Activated naive CD4-positive, alpha-beta T cell treated with anti-CD3 and anti-CD28 coated beads, Interleukin-2, amount 50 U/mL, for 24 hours (primary cell): ENCODE data around the gene TOMM40L.
"Not testable (repeated sequence)": the region's sequence is repeated elsewhere in the genome, so short reads cannot be mapped to it uniquely, and the experiment has no call there.

ENCODE experiments used
- H3K27ac Mint-ChIP-seq: one replicate; pipeline ENCODE4 v1.8.0; 2021; ENCODE audit warnings: mild to moderate bottlenecking, mixed read lengths
- H3K27me3 Mint-ChIP-seq: one replicate; pipeline ENCODE4 v1.8.0; 2021; ENCODE audit warnings: mixed read lengths
- H3K36me3 Mint-ChIP-seq: one replicate; pipeline ENCODE4 v1.8.0; 2021; ENCODE audit warnings: mixed read lengths
- H3K4me1 Mint-ChIP-seq: one replicate; pipeline ENCODE4 v1.8.0; 2021; ENCODE audit warnings: mixed read lengths
- H3K4me3 Mint-ChIP-seq: one replicate; pipeline ENCODE4 v1.8.0; 2021; ENCODE audit warnings: mild to moderate bottlenecking, mixed read lengths
- H3K9me3 Mint-ChIP-seq: one replicate; pipeline ENCODE4 v1.8.0; 2021; ENCODE audit warnings: mixed read lengths

The TOMM40L gene

DNA sequence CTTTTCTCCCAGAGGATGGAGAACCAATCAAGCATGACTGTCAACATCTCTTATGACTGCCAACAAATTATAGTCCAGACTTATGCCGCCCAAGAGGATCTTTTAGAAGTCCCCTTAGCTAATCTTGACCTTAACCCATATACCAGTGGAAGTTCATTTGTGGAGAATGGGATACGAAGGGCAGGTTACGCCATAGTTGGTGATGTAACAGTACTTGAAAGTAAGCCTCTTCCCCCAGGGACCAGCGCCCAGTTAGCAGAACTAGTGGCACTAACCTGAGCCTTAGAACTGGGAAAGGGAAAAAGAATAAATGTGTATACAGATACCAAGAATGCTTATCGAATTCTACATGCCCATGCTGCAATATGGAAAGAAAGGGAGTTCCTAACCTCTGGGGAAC is 29.4 kb downstream of the TOMM40L start:
- not testable (repeated sequence) for H3K9me3 Mint-ChIP-seq, H3K36me3 Mint-ChIP-seq, H3K27ac Mint-ChIP-seq, H3K4me3 Mint-ChIP-seq, H3K4me1 Mint-ChIP-seq
- peaks cover 25% of the 10 kb centered on the region for H3K27me3 Mint-ChIP-seq

DNA sequence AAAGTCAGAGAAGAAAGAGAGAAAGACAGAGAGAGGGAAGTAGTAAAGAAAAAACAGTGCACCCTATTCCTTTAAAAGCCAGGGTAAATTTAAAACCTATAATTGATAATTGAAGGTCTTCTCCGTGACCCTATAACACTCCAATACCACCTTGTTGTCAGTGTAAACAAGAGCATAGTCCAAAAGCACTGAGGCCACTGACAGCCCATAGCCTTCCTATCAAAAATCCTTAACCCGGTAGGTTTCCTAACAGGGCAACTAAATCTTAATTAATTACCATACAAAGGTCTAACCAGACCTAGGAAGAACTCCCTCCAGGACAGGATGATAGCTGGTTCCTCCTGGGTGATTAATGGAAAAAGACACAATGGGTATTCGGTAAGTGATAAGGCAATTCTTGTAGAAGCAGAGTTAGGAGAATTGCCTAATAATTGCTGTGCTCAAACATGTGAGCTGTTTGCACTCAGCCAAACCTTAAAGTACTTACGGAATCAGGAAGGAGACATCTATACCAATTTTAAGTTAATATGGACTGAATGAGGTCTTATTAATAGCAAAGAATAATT is 30.2 kb downstream of the TOMM40L start:
- H3K4me3 Mint-ChIP-seq, H3K27ac Mint-ChIP-seq: not testable (repeated sequence)
- peaks cover 30% of the 10 kb centered on the region for H3K27me3 Mint-ChIP-seq

DNA sequence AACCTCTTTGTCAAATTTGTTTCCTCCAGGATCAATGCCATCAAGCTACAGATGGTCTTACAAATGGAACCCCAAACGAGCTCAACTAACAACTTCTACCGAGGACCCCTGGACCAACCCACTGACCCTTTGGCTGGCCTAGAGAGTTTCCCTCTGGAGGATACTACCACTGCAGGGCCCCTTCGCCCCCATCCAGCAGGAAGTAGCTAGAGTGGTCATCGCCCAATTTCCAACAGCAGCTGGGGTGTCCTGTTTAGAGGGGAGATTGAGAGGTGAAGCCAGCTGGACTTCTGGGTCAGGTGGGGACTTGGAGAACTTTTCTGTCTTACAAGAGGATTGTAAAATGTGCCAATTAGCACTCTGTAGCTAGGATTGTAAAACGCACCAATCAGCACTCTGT is 31.2 kb downstream of the TOMM40L start:
- Mint-ChIP-seq H3K27me3 (peaks cover 38% of the 10 kb centered on the region), H3K4me1 (peaks cover 14% of the 10 kb centered on the region)
- not testable (repeated sequence) for H3K9me3 Mint-ChIP-seq, H3K36me3 Mint-ChIP-seq, H3K4me3 Mint-ChIP-seq, H3K27ac Mint-ChIP-seq

More for the DNA sequence above, 30.2 kb downstream of the TOMM40L start:
- H3K9me3 Mint-ChIP-seq, H3K4me1 Mint-ChIP-seq, H3K36me3 Mint-ChIP-seq: not testable (repeated sequence)

DNA sequence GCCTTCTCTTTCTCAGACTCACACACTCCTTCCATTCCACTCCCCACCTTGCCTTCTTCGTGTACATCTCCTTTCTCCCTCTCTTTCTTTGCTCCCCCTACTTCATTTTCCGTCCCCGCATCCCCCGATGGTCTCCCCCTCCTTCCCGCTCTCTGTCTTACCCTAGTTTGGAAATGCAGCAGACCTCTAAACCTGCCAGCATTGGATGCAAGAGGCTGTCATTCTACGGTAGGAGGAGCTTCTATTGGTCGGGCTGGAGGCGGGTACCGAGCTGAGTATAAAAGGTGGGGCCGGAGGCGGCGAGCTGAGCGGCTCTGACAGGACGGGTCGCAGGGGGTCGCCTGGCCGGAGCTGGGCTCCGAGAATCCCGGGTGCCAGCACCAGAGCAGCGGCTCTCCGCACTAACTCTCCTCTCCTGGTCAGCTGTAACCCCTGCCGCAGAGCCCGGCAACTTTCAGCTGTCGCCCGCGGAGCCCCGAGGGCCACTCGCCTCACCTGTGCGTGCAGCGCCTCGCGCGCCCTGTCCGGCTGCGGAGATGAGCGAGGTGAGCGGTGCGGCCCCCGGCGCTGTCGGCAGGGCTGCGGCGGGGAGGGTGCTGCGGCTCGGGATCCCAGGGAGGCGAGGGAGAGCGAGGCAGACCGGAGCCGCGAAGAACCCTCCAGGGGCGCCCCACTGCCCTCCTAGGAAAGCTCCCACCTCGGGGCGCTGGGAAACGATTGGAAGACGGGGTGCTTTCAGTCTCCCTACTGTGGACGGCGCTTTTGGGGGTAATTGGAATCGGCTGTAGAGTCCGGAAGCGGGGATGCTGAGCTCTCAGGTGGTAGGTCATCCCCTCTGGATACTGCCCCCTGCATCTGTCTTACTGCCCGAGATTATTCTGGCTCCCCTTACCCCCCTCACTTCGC is 32.8 kb downstream of the TOMM40L start, which contains the start of gene PCP4L1:
Gene PCP4L1, plus strand, starts transcription at position 307 of the 906 bp plus-strand sequence. Its CDS starts 230 bp downstream, at position 537.
- H3K27me3 Mint-ChIP-seq = peaks cover 42% of the 10 kb centered on the region
- H3K27ac Mint-ChIP-seq = peak within 1 kb of the TSS; percentile 46
- H3K9me3 Mint-ChIP-seq = no peaks in the 10 kb centered on the region
- peak within 1 kb of the TSS; percentile 82 for H3K4me3 Mint-ChIP-seq
- peaks cover 7% of the 10 kb centered on the region for H3K36me3 Mint-ChIP-seq
- peaks cover 14% of the 10 kb centered on the region for H3K4me1 Mint-ChIP-seq

DNA sequence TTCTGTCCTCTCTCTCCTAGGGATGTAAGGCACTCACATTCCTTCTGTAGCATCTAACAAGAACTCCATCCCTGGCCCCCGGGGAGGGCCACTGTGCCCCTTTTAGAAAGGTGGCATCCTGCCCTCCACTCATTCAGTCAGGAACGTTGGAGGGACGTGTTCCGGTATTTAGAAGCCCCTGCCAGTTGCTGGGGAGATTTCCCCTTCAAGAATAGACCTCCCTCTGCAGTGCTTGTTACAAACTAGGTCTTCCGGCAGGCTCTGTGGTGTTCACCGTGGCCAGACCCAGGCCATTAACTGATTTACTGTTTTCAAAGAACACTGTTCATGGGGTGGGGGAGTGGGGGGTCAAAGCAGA is 33.5 kb downstream of the TOMM40L start:
- H3K27ac Mint-ChIP-seq = no peak overlapping the region
- H3K4me1 Mint-ChIP-seq = peaks cover 14% of the 10 kb centered on the region
- H3K27me3 Mint-ChIP-seq = peaks cover 42% of the 10 kb centered on the region
- H3K4me3 Mint-ChIP-seq = peak overlapping the region; percentile 82
- H3K9me3 Mint-ChIP-seq = no peaks in the 10 kb centered on the region
- H3K36me3 Mint-ChIP-seq = peaks cover 7% of the 10 kb centered on the region

DNA sequence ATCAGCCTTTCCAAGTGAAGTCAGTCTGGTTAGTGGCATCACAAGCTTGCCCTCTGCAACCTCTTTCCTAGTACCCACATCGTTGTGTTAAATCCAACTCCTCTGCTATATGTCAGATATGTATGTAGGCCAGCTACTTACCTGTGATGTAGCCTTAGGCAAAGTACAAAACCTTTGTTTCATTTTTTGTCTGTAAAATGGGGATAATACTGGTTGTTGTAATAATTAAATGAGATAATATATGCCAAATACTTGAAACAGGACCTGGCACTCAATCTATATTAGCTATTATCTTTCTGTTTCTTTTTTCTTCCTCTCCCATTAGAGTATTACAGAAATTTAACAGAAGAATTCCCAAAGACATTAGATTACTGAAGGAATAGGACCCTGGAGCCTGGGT is 33.9 kb downstream of the TOMM40L start:
- H3K4me3 Mint-ChIP-seq = no peak overlapping the region
- H3K27ac Mint-ChIP-seq = no peak overlapping the region
- H3K4me1 Mint-ChIP-seq = peaks cover 14% of the 10 kb centered on the region
- no peaks in the 10 kb centered on the region for H3K9me3 Mint-ChIP-seq
- H3K36me3 Mint-ChIP-seq = peaks cover 7% of the 10 kb centered on the region
- H3K27me3 Mint-ChIP-seq = peaks cover 44% of the 10 kb centered on the region

DNA sequence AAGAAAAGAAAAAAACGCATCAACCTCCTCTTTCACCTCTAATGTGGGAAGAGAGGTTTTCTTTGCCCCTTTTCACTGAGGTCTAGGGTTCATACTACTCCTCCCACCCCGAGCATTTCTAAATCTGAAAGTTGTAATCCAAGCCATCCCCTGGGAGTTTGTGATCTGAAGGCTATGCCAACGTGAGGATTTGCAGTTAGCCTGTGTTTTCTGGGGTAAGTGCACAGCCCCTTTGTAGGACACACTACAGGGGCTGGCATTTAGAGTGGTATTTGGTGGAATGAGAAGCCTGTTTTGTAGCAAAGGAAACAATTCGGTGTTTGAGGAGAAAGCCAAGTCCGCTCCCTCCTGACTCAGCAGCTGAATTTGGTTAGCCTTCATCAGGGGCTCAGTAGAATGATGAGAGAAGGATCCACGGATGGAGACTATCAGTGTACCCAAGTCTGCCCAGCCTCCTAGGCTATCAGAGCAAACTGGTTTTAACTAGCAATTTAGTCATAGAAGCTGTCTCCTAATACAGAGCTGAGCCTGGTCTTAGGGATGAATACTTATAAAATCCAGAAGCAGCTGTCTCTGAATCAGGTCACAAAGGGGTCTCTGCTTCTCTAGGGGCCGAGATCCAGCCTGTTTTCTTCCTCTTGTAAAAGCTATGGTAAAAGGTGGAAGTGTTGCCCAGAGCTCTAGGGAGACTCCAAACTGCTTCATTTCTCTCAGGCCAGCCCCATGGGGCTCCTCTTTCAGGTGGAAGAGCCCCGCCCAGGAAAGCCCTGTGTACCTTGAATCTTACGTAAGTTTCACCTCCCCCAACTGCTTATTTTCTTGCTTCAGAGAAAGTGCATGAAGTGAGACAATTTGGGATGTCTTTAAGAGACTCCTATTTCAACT is 34.8 kb downstream of the TOMM40L start:
- Mint-ChIP-seq H3K4me3 (no peak overlapping the region), H3K4me1 (peaks cover 14% of the 10 kb centered on the region), H3K36me3 (peaks cover 7% of the 10 kb centered on the region), H3K27ac (no peak overlapping the region), H3K27me3 (peaks cover 46% of the 10 kb centered on the region), H3K9me3 (no peaks in the 10 kb centered on the region)

DNA sequence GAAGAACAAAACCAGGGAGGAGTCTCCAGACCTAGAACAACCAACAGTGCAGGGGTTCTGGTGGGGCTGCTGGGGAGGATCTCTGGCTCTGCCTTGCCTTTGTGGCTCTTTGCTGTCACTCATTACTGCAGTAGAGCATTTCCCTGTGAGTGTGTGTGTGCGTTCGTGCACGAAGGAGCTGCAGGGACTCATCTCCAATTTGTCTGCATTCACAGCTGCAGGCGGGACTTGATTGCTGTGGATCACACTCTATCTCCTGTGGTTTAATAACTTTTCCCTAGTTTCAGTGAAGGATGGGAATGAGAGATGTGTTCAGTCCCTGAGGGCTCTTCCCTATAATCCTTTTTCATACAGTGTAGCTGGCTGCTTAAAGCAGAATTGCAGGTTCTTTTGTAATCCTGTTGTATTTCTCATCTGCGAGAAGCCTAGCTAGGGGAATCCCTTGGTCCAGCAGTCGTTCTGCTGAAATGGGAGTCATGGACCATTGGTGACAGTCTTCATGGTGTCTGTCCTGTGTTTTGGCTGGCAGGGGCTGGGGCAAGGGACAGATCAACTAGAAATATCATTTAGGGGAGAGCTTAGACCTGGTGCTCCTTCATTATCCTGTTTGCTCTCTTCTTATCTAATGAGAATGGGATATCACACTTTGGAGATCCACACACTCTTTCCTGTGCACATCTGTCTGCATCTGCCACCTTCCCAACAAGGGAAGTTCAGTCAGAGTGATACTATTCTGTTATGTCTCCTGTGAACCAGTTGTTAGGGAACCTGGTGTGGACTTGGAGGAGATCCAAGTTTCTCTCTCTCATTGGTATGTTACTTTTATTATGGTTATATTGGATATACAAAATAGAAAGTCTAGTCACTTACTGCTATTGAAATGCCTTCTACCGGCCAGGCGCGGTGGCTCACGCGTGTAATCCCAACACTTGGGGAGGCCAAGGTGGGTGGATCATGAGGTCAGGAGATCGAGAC is 35.7 kb downstream of the TOMM40L start:
- Mint-ChIP-seq H3K27me3 (peaks cover 46% of the 10 kb centered on the region), H3K4me3 (no peak overlapping the region), H3K9me3 (no peaks in the 10 kb centered on the region), H3K36me3 (peaks cover 7% of the 10 kb centered on the region), H3K27ac (no peak overlapping the region), H3K4me1 (peaks cover 14% of the 10 kb centered on the region)

DNA sequence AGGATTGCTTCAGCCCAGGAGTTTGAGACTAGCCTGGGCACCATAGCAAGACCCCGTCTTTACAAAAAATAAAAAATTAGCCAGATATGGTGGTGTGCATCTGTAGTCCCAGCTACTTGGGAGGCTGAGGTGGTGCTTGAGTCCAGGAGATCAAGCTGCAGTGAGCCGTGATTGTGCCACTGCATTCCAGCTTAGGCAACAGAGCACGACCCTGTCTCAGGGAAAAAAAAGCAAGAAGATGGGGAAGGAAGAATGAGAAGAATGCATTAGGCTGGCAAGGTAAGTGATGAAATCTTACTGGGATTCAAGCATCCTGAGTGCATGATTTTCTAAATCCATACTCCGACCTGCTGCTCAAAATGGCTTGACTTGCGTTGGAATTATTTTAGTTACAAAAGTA is 39.4 kb downstream of the TOMM40L start:
- Mint-ChIP-seq H3K36me3 (no peaks in the 10 kb centered on the region), H3K27me3 (peaks cover 21% of the 10 kb centered on the region), H3K9me3 (no peaks in the 10 kb centered on the region), H3K4me1 (peaks cover 4% of the 10 kb centered on the region), H3K27ac (no peak overlapping the region), H3K4me3 (no peak overlapping the region)

DNA sequence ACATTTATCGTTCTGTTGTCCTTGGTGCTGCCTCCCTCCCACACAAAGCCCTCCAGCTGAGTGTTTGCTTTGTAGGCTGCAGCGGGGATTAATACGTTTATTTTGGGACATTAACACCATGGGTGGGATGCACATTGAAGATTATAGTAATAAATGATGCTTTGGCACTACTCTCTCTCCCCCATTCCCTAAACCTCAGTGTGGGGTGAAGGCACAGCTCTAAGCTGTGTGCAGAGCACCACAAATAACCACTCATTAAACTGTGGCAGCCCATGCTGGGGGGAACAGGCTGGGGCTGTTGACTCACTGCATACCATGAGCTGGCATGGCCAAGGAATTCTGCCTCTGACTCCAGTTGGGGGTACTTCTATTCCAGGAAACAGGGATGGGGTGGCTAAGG is 40.3 kb downstream of the TOMM40L start:
- Mint-ChIP-seq H3K36me3 (no peaks in the 10 kb centered on the region), H3K27ac (no peak overlapping the region), H3K4me1 (peaks cover 3% of the 10 kb centered on the region), H3K4me3 (no peak overlapping the region), H3K9me3 (no peaks in the 10 kb centered on the region), H3K27me3 (peaks cover 15% of the 10 kb centered on the region)

DNA sequence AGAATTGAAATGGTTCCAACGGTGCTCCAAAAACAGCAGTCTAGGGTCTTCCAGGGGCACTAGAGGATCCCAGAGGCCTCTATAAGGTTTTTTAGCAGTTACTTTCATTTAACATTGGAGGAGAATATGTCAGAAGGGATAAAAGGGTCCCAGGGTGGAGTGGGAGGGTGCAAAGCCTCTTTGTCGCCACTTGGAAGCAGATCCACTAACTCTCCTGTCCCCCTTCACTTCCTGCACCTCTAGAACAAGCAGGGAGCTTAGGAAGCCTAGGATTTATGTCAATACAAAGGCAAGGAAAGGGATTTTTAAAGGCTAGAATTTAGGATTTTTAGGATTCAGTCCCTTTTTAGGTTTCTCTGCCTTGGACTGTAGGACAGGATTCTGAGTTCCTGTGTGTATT is 41.0 kb downstream of the TOMM40L start:
- no peak overlapping the region for H3K4me3 Mint-ChIP-seq
- H3K36me3 Mint-ChIP-seq = no peaks in the 10 kb centered on the region
- H3K9me3 Mint-ChIP-seq = no peaks in the 10 kb centered on the region
- no peak overlapping the region for H3K27ac Mint-ChIP-seq
- peaks cover 9% of the 10 kb centered on the region for H3K27me3 Mint-ChIP-seq
- no peaks in the 10 kb centered on the region for H3K4me1 Mint-ChIP-seq

DNA sequence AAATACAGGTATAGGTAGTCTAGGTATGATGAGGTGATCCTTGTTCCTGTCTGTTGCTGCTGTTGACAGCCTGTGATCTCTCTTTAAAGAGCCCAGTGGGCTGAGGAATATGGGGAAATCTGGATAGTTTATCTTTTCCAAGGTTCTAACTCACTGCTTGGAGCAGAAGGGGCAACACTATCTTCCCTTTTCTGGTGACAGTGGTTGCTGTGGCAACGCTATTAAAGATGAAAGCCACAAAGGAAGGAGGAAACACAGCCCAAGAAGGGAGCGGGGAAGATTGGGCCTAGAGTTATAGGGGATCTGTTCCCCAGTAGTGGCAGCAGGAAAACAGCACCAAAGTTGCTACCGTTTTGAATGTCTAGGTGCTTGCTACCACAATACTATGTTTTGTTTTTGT is 41.5 kb downstream of the TOMM40L start:
- no peak overlapping the region for H3K4me3 Mint-ChIP-seq
- peaks cover 7% of the 10 kb centered on the region for H3K27me3 Mint-ChIP-seq
- H3K4me1 Mint-ChIP-seq = no peaks in the 10 kb centered on the region
- H3K36me3 Mint-ChIP-seq = no peaks in the 10 kb centered on the region
- H3K27ac Mint-ChIP-seq = no peak overlapping the region
- no peaks in the 10 kb centered on the region for H3K9me3 Mint-ChIP-seq

DNA sequence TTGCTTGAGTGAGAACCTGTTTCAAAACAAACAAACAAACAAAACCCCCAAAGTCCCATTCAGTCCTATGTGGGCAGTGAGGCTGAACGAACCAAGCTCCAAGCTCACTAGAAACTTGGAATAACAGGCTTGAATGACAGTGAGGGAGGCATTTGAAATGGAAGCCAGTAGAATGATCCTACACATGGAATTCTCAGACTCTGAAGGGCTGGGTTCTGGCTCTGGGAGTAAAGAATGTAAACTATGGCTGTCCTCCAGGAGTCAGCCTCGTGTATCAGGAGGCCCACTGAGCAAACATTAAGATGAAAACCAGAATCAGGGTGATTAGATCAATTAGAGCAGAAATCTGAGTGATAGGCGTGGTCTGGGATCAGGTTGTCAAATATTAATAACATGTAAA is 47.5 kb downstream of the TOMM40L start:
- no peaks in the 10 kb centered on the region for H3K9me3 Mint-ChIP-seq
- no peaks in the 10 kb centered on the region for H3K4me1 Mint-ChIP-seq
- no peaks in the 10 kb centered on the region for H3K27me3 Mint-ChIP-seq
- no peaks in the 10 kb centered on the region for H3K36me3 Mint-ChIP-seq
- H3K4me3 Mint-ChIP-seq = no peak overlapping the region
- H3K27ac Mint-ChIP-seq = no peak overlapping the region

DNA sequence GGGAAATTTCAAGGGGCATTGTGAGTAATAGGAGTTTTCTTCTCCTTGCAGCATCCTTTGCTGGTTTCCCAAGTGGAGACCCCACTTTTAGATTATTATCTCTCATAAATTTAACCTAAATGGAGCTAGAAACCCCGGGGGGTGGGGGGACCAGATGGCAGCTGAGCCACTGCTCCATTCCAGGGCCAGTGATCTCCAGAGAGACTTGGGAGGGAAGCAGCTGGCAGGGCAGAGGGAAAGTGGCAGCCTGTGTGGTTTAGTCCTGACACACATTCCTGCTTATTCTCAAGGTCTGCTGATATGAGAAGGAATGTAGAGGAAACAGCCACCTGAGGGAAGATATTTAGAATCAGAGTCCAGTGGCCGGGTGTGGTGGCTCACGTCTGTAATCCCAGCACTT is 49.0 kb downstream of the TOMM40L start:
- Mint-ChIP-seq H3K4me1 (no peaks in the 10 kb centered on the region), H3K9me3 (no peaks in the 10 kb centered on the region), H3K36me3 (no peaks in the 10 kb centered on the region), H3K27me3 (no peaks in the 10 kb centered on the region), H3K4me3 (no peak overlapping the region), H3K27ac (no peak overlapping the region)
